Keratinocyte (primary cell): ENCODE measurements around the gene RORB.

Experiments used
- EZH2 ChIP-seq: IDR thresholded peaks from one replicate; pipeline ENCODE4 v1.6.1; 2012; ENCODE audit warnings: inconsistent platforms, mild to moderate bottlenecking, low read length, moderate library complexity
- TF ChIP-seq, protein P1 (sequence below), 3 experiments: IDR thresholded peaks in 1 of 3; conservative IDR thresholded peaks in 1 of 3; optimal IDR thresholded peaks in 1 of 3; 2 replicates in 2 of 3; 3 replicates in 1 of 3; pipeline versions ENCODE3 to v1.5.1; 2011; ENCODE audit warnings: low read length in 3 of 3, mild to moderate bottlenecking in 3 of 3, moderate library complexity in 2 of 3, control low read depth in 1 of 3, inconsistent platforms in 1 of 3; ENCODE audit not compliant: insufficient read depth in 2 of 3; ENCODE audit errors: extremely low read depth in 1 of 3

DNA sequence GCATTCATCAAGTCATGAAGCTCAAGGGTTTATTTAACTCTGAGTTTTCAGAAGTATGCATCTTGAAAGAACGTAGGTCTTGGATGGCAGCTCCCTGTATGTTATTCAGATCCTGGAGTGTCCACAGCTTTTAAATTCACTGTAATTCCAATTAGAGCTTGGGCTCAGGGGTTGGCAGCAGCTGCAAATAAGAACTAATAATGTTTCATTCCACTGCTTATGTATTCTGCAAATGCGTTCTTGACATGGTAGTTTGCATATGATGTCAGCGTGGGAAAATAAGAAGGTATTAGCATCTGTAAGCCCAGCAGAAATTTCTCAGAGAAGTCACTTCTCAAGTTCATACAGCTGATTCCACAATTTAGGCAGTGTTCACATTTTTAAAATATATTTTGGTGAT, 58.4 kb downstream of the RORB start:
- TF ChIP-seq, protein P1, sequence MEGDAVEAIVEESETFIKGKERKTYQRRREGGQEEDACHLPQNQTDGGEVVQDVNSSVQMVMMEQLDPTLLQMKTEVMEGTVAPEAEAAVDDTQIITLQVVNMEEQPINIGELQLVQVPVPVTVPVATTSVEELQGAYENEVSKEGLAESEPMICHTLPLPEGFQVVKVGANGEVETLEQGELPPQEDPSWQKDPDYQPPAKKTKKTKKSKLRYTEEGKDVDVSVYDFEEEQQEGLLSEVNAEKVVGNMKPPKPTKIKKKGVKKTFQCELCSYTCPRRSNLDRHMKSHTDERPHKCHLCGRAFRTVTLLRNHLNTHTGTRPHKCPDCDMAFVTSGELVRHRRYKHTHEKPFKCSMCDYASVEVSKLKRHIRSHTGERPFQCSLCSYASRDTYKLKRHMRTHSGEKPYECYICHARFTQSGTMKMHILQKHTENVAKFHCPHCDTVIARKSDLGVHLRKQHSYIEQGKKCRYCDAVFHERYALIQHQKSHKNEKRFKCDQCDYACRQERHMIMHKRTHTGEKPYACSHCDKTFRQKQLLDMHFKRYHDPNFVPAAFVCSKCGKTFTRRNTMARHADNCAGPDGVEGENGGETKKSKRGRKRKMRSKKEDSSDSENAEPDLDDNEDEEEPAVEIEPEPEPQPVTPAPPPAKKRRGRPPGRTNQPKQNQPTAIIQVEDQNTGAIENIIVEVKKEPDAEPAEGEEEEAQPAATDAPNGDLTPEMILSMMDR (optimal IDR thresholded peaks at IDR 0.05 in 1 of 3, IDR thresholded peaks at IDR 0.05 in 1 of 3, conservative IDR thresholded peaks at IDR 0.05 in 1 of 3; ENCODE audit: extremely low read depth in 1 of 3, insufficient read depth in 2 of 3, low read length in 3 of 3): no peak
- TF ChIP-seq EZH2: no peak
